GM12878 (cell line): ENCODE measurements around the gene PCDHB13.
"Not testable (repeated sequence)": the region's sequence is repeated elsewhere in the genome, so short reads cannot be mapped to it uniquely, and the experiment has no call there.

Experiments used
- ESRRA ChIP-seq: IDR thresholded peaks from 2 replicates; pipeline ENCODE4 v1.6.1; 2012; ENCODE audit warnings: mild to moderate bottlenecking, low read length, improper control_type of control experiment
- POLR2A ChIP-seq: IDR thresholded peaks from 2 replicates; pipeline ENCODE4 v1.6.1; 2011; ENCODE audit warnings: low read depth, mild to moderate bottlenecking, low read length
- TF ChIP-seq, protein P1 (sequence below): fragments of 450-650 bp; formaldehyde crosslinking; IDR thresholded peaks from 2 replicates; pipeline ENCODE4 v1.4.0; 2022; ENCODE audit warnings: mild to moderate bottlenecking, moderate library complexity
- TF ChIP-seq, protein P2 (sequence below), 3 experiments: IDR thresholded peaks in 2 of 3; conservative IDR thresholded peaks in 1 of 3; 2 replicates each; pipeline ENCODE4 v1.5.1; 2011; ENCODE audit warnings: low read depth in 3 of 3, low read length in 3 of 3, mild to moderate bottlenecking in 3 of 3, control low read depth in 2 of 3, moderate library complexity in 2 of 3, inconsistent platforms in 1 of 3, mixed read lengths in 1 of 3; ENCODE audit not compliant: control insufficient read depth in 2 of 3, insufficient read depth in 1 of 3; ENCODE audit errors: extremely low read depth in 1 of 3

DNA sequence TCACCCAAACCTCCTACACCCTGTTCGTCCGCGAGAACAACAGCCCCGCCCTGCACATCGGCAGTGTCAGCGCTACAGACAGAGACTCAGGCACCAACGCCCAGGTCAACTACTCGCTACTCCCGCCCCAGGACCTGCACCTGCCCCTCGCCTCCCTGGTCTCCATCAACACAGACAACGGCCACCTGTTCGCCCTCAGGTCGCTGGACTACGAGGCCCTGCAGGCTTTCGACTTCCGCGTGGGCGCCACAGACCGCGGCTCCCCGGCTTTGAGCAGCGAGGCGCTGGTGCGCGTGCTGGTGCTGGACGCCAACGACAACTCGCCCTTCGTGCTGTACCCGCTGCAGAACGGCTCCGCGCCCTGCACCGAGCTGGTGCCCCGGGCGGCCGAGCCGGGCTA is 12.6 kb upstream of the PCDHB13 start:
- TF ChIP-seq, protein P1, sequence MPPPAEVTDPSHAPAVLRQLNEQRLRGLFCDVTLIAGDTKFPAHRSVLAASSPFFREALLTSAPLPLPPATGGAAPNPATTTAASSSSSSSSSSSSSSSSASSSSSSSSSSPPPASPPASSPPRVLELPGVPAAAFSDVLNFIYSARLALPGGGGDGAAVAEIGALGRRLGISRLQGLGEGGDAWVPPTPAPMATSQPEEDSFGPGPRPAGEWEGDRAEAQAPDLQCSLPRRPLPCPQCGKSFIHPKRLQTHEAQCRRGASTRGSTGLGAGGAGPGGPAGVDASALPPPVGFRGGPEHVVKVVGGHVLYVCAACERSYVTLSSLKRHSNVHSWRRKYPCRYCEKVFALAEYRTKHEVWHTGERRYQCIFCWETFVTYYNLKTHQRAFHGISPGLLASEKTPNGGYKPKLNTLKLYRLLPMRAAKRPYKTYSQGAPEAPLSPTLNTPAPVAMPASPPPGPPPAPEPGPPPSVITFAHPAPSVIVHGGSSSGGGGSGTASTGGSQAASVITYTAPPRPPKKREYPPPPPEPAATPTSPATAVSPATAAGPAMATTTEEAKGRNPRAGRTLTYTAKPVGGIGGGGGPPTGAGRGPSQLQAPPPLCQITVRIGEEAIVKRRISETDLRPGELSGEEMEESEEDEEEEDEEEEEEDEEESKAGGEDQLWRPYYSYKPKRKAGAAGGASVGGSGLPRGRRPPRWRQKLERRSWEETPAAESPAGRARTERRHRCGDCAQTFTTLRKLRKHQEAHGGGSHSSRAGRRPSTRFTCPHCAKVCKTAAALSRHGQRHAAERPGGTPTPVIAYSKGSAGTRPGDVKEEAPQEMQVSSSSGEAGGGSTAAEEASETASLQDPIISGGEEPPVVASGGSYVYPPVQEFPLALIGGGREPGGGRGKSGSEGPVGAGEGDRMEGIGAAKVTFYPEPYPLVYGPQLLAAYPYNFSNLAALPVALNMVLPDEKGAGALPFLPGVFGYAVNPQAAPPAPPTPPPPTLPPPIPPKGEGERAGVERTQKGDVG (CRISPR knock-in tag) = not testable (repeated sequence)
- not testable (repeated sequence) for TF ChIP-seq ESRRA, POLR2A
- TF ChIP-seq, protein P2, sequence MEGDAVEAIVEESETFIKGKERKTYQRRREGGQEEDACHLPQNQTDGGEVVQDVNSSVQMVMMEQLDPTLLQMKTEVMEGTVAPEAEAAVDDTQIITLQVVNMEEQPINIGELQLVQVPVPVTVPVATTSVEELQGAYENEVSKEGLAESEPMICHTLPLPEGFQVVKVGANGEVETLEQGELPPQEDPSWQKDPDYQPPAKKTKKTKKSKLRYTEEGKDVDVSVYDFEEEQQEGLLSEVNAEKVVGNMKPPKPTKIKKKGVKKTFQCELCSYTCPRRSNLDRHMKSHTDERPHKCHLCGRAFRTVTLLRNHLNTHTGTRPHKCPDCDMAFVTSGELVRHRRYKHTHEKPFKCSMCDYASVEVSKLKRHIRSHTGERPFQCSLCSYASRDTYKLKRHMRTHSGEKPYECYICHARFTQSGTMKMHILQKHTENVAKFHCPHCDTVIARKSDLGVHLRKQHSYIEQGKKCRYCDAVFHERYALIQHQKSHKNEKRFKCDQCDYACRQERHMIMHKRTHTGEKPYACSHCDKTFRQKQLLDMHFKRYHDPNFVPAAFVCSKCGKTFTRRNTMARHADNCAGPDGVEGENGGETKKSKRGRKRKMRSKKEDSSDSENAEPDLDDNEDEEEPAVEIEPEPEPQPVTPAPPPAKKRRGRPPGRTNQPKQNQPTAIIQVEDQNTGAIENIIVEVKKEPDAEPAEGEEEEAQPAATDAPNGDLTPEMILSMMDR (IDR thresholded peaks at IDR 0.05 in 2 of 3, conservative IDR thresholded peaks at IDR 0.05 in 1 of 3; ENCODE audit: control insufficient read depth in 2 of 3, extremely low read depth in 1 of 3, insufficient read depth in 1 of 3, low read depth in 3 of 3, low read length in 3 of 3) = not testable (repeated sequence)
